Thyroid gland (tissue), 4 donors: ENCODE measurements around the gene PAX1. TPM values are rescaled to one million over a fixed set of nuclear protein-coding genes. Genes with fewer than 3 reads are reported as not detected.

Source experiments
- DNase-seq, 2 donors: peaks; one replicate each; pipeline ENCODE4 v3.0.0-alpha.2; 2019
- H3K27ac ChIP-seq, 3 donors: fragments of 200-600 bp; sonication (generic); 1 replicate in 2 of 3; 2 replicates in 1 of 3; pipeline ENCODE4 v1.5.1; 2016 to 2019; ENCODE audit warnings: mild to moderate bottlenecking in 1 of 3, moderate library complexity in 1 of 3
- H3K27me3 ChIP-seq: fragments of 200-600 bp; sonication (generic); one replicate; pipeline ENCODE4 v1.5.1; 2019
- H3K36me3 ChIP-seq, 2 donors: fragments of 200-600 bp; sonication (generic); one replicate each; pipeline ENCODE4 v1.5.1; 2016 to 2019
- H3K4me1 ChIP-seq, 2 donors: fragments of 200-600 bp; sonication (generic); one replicate each; pipeline ENCODE4 v1.5.1; 2017 to 2019
- H3K4me3 ChIP-seq, 3 donors: fragments of 200-600 bp; sonication (generic); replicated peaks in 1 of 3; 1 replicate in 2 of 3; 2 replicates in 1 of 3; pipeline ENCODE4 v1.5.1; 2016; ENCODE audit warnings: mild to moderate bottlenecking in 1 of 3
- H3K9me3 ChIP-seq: fragments of 200-600 bp; sonication (generic); one replicate; pipeline ENCODE4 v1.5.1; 2017
- CTCF ChIP-seq, 6 experiments: fragments of 200-600 bp in 3 of 6; fragments of 450-650 bp in 3 of 6; sonication (generic) in 3 of 6; IDR thresholded peaks; one replicate each; pipeline ENCODE4 v1.5.1; 2016 to 2019; ENCODE audit warnings: antibody characterized with exemption in 6 of 6, mild to moderate bottlenecking in 2 of 6, inconsistent platforms in 1 of 6, moderate library complexity in 1 of 6
- POLR2A ChIP-seq, 2 donors: fragments of 450-650 bp; IDR thresholded peaks; one replicate each; pipeline ENCODE4 v1.6.1; 2017; ENCODE audit warnings: antibody characterized with exemption in 2 of 2, mild to moderate bottlenecking in 2 of 2, moderate library complexity in 1 of 2
- WGBS, 2 donors: methylation state at CpG; one replicate each; pipeline ENCODE4 v1.1.5; 2017; 5-methylcytosine and 5-hydroxymethylcytosine counted together
- intact Hi-C: fragments of 100-400 bp; cut with DNase I; formaldehyde crosslinking; loops from one replicate; pipeline ENCODE4 v1.15.1; 2023
- total RNA-seq, 4 donors: library from RNA; depleted of rRNA; stranded (reverse); fragments of >200 nt; gene quantifications; one replicate each; pipeline ENCODE4 v1.2.3, GENCODE V29; 2016

Gene PAX1
- total RNA-seq, 4 donors from 2014 or later: 0.81 to 1.6 (median 0.88) TPM; not detected in 1

- intact Hi-C loops: no loop called here
- H3K4me3 ChIP-seq: no peak overlapping the region
These were observed 9.1 kb downstream of the PAX1 start for GRCh38 chr20:21714297-21715192.

GRCh38 chr20:21715193-21715881 is 9.9 kb downstream of the PAX1 start:
- peaks cover 10 to 14% of the 10 kb centered on the region in 2 donors for H3K4me1 ChIP-seq
- H3K36me3 ChIP-seq: no peaks in the 10 kb centered on the region
- DNase-seq: no peak
- no peaks in the 10 kb centered on the region for H3K27me3 ChIP-seq
- no peak for TF ChIP-seq POLR2A (IDR thresholded peaks at IDR 0.05)
- no peak for TF ChIP-seq CTCF (IDR thresholded peaks at IDR 0.05)
- no peak overlapping the region for H3K27ac ChIP-seq
- 37 to 40% methylated on average over 10 of the region's 10 CpGs for WGBS, 2 donors
- intact Hi-C loops: no loop called here
- no peak overlapping the region for H3K4me3 ChIP-seq
- H3K9me3 ChIP-seq: no peaks in the 10 kb centered on the region

More at GRCh38 chr20:21714297-21715192, 9.1 kb downstream of the PAX1 start:
- H3K27ac ChIP-seq: no peak overlapping the region
- no peaks in the 10 kb centered on the region for H3K27me3 ChIP-seq
- DNase-seq: no peak
- TF ChIP-seq CTCF (IDR thresholded peaks at IDR 0.05) (no peak), POLR2A (IDR thresholded peaks at IDR 0.05) (no peak)
- H3K4me1 ChIP-seq: peaks cover 7 to 11% of the 10 kb centered on the region in 2 donors
- H3K9me3 ChIP-seq: no peaks in the 10 kb centered on the region
- 13 to 26% methylated on average over 24 to 33 of the region's 54 CpGs for WGBS, 2 donors
- no peaks in the 10 kb centered on the region for H3K36me3 ChIP-seq

- intact Hi-C loops: no loop called here
- H3K4me1 ChIP-seq: peaks cover 10 to 15% of the 10 kb centered on the region in 2 donors
- H3K36me3 ChIP-seq: no peaks in the 10 kb centered on the region
- DNase-seq: peak; percentile 58 to 72
- H3K27ac ChIP-seq: peak overlapping the region; percentile 36 to 75 (median 43)
- H3K4me3 ChIP-seq: no peak overlapping the region
- H3K9me3 ChIP-seq: no peaks in the 10 kb centered on the region
- no peaks in the 10 kb centered on the region for H3K27me3 ChIP-seq
- peak; percentile 56 to 75 (median 70) for TF ChIP-seq CTCF (IDR thresholded peaks at IDR 0.05)
- no peak for TF ChIP-seq POLR2A (IDR thresholded peaks at IDR 0.05)
- 7 to 9% methylated on average over 4 of the region's 4 CpGs for WGBS, 2 donors
These were observed 14.2 kb downstream of the PAX1 start for GRCh38 chr20:21719592-21720214.

GRCh38 chr20:21725892-21726291 is 20.4 kb downstream of the PAX1 start:
- Histone ChIP-seq H3K4me1 (peaks cover 7 to 23% of the 10 kb centered on the region in 2 donors), H3K9me3 (no peaks in the 10 kb centered on the region), H3K27me3 (no peaks in the 10 kb centered on the region), H3K27ac (peak overlapping the region; percentile 65 to 93 (median 74)), H3K4me3 (no peak overlapping the region), H3K36me3 (no peaks in the 10 kb centered on the region)
- TF ChIP-seq POLR2A (IDR thresholded peaks at IDR 0.05): no peak
- peak in 1 of 6 experiments; percentile 9 for TF ChIP-seq CTCF (IDR thresholded peaks at IDR 0.05)
- DNase-seq: peak; percentile 59 to 72
- intact Hi-C loops: no loop called here
- WGBS, 2 donors: 27 to 29% methylated on average over 2 of the region's 2 CpGs
